ENCODE measurements around the gene HOXB7.
A peak's percentile ranks its signal among the peaks of the same experiment; 100 is the strongest.

HOXB7 gene

DNA sequence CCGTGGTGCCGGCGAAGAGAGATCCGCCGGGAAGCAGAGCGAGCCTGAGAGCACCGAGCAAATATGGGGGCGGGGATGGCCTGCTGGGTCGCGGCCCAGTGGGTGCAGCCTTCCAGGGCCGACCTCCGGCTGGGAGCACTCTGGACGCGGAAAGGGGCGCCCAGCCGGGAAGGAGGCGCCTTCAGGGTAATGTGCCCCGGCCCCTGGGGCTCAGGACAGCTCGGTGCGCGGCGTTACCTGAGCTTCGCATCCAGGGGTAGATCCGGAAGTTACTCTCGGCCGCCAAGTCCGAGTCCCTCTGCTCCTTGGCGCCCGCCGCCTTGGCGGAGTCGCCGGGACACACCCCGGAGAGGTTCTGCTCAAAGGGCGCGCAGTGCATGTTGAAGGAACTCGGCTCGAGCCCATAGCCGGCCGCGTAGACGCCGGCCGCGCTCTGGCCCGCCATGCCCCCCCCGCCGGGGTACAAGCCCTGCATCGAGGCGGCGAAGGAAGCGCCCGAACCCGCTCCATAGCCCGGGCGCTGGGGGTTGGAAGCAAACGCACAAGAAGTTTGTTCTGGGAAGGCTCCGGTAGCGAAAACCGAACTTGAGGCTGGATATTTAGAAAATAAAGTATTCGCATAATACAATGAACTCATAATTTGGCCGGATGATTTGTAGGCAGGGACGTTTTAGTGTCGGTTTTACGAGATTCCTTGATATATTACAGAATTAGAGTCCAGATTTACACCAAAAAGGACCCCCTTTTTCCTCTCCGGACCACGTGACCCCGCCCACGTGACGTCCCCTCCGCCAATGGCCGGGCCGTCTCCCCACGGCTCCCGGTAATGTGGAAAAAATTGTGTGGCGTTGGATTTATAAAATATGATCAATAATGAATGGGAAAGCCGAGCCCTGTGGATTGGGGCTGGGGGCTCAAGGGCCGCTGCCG, at the start of gene HOXB7:
Gene HOXB7 (minus strand): TSS at position 736 of the 930 bp plus-strand sequence. CDS start 99 bp downstream, at position 637.
- DNase-seq, result peak; percentile 75

DNA sequence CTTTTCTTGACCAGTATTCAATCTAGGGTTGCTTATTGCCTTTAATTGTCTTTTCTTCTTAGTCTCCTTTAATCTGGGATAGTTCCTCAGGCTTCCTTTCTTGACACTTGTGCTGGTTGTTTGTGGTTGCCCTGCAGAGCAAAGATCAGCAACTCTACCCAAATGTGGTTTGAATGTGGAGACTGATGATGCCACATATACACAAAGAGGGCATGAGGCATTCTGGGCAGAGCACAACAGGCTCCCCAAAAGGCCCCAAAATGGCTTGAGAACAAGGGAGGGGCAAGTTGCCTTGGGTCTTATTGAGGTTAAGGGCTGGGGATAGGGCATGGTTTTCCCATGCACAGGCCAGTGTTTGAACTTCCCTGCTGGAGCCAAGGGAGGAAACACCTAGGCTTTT, 45.1 kb upstream of the HOXB7 start:
- DNase-seq, result no peak

DNA sequence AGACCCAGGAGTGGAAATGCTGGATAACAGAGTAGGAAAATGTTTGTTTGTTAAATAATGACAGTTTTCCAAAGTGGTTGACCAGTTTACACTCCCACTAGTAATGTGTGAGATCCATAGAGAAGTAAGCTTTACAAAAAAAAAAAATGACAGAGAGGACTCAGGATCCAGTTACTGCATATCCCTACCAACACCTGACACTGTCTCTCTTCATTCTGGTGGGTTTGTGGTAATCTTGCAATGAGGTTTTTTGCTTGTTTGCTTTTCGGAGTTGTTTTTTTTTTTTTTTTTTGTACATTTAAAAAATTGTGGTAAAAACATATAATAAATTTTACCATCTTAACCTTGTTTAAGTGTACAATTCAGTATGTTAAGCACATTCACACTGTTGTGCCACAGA, 38.9 kb upstream of the HOXB7 start:
- no peak for DNase-seq

- DNase-seq, result no peak
Measured at GRCh38 chr17:48647963-48648245, 37.1 kb upstream of the HOXB7 start.

GRCh38 chr17:48647103-48647962, 36.5 kb upstream of the HOXB7 start:
- no peak for DNase-seq

DNA sequence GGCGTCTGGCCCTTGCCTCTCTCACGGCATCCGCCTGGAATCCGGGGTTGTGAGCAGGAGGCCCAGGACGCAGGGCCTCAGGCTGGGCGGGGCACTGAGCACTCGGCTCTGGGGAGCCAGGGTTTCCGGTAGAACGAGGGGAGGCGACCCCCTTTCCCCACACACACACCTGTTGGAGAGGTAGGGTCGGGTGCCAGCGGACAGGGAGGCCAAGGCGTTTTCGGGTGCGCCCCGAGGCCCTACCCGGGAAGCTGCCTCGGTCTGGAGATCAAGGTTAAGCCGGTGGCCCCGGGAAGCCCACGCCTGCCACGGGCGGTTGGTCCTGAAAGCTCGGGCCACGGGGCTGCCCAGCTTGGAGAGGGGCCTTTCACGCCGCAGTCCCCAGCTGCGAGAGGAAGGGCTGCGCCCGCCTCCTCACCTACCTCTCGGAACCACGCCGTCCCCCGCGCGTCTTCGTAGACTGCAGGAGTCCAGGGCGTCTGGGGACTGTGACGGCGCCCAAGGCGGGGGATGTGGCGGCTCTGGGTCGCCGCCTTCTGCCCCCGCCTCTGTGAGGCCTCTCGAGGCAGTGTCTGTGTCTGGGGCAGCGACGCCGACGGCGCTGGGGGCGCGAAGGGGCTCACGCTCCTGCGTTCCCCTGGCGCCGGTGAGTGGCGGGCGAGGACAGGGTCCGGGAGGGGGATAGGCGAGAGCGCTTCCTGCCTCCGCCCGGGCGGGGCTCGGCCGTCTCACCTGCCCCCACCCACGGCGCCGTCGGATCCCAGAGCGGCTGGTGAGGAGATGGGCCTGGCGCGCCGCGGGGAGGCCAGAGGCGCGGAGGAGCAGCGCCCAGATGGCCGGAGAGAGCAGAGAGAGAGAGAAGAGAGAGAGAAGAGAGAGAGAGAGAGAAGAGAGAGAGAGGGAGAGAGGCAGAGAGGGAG, 35.6 kb upstream of the HOXB7 start:
- DNase-seq, result no peak

GRCh38 chr17:48645639-48646182, 34.9 kb upstream of the HOXB7 start:
- no peak for DNase-seq

- DNase-seq, result no peak
Measured at GRCh38 chr17:48644910-48645557, 34.2 kb upstream of the HOXB7 start.

DNA sequence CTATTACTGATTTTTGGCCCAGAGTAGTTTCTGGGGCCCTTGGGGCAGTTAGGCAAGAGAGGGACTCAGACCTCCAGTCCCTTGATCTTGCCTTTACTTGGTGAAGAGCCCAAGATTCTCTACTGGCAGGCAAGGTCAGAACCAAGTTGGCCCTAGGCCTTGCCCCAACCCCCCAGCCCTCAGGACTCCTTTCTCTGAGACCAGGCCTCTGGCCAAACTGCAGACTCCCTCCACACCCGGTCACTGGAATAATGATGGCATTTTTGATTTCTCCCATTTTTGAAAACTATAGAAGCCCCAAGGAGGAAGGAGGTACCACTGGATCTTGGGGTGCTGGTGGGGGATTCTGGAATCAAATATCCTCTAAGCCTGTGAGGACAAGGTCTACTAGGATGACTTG, 33.3 kb upstream of the HOXB7 start:
- no peak for DNase-seq

DNA sequence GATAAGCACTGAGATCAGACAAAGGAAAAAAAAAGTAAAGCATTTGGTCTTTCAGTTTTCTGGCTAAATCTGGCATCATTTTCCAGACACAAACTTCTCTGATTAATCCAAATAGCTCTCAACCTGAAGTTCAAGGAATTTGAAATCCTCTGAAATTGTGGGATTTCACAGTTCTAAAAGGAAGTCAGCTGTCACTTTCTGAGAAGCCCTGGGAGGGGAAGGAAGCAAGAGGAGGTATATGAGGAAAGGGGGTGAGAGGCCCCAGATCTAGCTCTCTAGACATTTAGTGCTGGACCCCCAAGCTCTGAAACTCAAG, 32.8 kb upstream of the HOXB7 start:
- DNase-seq, result no peak

DNA sequence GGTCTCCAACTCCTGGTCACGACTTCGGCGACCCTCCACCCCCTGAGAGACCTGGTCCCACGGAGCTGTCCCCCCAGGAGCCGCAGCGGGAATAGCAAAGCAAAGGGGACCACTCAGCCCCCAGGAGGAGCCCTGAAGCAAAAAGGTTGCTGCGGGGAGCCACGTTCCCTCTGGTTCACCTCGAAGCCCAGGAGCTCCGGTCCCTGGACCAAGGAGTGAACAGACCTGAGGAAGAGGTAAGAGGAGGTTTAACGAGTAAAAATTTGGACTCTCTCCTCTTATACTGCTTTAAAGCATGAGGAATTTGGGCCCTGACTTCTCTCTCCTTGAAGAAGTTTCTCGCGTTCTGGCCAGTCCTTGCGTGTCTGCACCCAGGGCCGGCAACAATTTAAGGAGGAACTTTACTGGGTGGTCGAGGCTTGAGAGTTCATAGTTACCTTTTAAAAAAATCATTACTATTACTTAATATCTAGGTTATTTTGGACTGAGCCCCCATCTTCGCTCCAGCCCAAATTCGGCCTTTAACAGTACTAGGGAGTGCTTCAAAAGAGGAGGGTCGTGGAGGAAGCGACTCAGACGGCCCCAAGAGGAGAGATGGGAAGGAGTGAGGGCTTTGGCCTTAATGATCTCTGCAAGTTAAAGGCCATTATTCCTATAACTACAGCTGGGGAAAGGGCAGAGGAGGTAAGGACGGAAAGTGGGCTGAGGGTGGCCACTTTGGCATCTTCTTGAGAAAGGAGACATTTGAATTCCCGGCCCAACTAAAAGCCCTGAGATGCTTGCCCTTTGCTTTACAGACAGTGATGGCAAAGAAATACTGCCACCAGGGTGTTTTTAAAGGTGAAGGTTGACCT, 32.3 kb upstream of the HOXB7 start:
- no peak for DNase-seq

DNA sequence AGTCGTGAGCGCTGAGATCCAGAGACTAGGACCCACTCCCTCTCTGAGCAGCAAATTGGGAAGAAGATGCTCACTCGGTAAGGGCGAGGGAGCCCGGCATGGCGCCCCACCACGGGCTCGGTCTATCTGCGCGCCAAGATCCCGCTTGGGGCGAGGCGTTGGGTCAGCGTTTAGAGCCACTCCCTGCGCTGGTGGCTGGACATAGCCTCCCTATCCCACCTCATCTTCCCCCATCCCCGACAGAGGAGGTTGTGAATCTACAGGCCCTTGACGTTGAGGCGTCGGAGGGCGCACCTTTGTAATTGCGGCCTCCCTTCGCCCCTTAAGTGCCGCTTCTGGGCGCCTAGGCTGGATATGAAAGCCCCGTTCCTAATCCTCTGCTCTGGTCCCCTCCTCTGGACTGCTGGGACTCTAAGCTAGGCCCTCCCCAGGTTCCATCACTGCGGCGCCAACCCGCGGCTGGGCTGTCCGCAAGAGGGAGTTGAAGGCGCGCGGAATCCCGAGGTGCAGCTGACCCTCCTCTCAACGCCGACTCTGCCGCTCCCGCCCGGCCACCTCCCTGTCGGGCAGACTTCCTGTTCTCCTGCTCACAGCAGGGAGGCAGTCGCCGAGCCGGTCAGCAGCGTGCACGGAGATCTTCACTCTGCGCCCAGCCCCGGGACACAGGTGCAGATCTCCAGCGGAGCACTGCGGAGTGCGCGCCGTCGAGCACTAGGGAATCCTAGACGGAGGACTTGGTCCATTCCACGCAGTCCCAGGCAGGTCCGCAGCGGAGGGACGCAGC, 31.4 kb upstream of the HOXB7 start:
- DNase-seq, result no peak

GRCh38 chr17:48641541-48642058, 30.8 kb upstream of the HOXB7 start:
- DNase-seq, result no peak

DNA sequence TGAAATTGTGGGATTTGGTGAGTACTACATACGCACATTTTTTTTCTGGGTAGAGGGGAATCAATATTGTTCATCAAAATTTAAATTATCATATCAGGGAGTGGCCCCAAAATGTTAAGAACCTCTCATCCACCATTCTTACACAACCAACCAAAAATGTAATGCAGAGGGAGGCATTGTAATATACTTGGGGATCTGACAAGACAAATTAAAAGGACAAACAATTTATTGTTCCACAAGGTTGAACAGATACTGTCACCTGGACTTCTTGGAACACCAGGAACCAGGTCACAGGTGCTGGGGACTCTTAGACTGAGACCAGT, 30.0 kb upstream of the HOXB7 start:
- no peak for DNase-seq

- no peak for DNase-seq
Measured at GRCh38 chr17:48639982-48640857, 29.4 kb upstream of the HOXB7 start.

- DNase-seq, result no peak
Measured at GRCh38 chr17:48639136-48639535, 28.3 kb upstream of the HOXB7 start.

DNA sequence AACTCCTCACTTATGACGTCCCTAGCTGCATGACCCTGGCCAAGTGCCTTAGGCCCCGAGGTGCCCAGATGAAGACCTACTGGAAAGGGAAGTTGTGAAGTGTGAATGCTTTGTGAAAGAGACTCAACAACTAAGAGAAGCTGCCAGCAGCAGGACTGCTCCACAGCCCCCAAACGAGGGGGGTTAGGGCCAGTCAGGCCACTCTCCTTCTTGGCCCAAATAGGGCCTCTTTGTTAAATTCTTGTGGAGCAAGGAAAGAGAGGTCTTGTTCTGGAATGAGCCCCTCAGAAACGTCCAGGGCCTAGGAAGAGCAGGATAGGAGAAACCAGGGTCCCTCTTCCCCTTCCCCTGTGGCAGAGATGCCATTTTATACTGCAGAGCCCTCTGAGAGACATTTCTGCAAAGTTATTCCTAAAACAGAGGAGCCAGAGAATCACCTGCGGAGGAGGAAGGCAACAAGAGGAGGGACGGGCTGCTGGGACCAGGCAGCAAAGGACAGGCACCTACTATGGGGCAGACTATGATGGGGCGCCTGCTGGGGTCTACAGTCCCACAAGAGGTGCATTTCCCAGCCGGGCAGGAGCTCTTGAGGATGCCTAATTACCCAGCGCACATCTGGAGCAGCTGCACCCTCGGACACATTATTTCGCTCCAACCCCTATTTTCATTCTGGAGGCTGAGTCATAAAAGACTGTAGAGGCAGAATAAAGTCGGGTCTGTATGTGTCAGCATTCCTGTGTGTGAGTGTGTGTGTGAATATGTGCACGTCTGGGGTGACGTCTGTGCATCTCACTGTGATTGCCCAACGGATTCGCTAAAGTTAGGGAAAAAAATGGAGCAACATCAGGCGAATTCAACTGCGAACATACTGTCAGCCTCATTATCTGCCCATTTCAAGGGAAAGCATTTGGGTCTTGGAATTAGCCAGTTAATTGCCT, 26.8 kb upstream of the HOXB7 start:
- no peak for DNase-seq

Measured in NCI-H2107 (cell line).